Osteocyte (in vitro differentiated cells): ENCODE data around the gene PRODH2. TPM values are rescaled to one million over a fixed set of nuclear protein-coding genes. Genes with fewer than 3 reads are reported as not detected.

Experiments used
- DNase-seq: peaks from one replicate; pipeline ENCODE4 v3.0.0; 2021; ENCODE audit warnings: mixed read lengths; ENCODE audit not compliant: unreplicated experiment; ENCODE audit errors: extremely low spot score
- H3K27ac Mint-ChIP-seq: one replicate; pipeline ENCODE4 v1.8.0; 2021; ENCODE audit warnings: mild to moderate bottlenecking, mixed read lengths; ENCODE audit not compliant: unreplicated experiment
- H3K27me3 Mint-ChIP-seq: one replicate; pipeline ENCODE4 v1.8.0; 2021; ENCODE audit warnings: mixed read lengths; ENCODE audit not compliant: unreplicated experiment
- H3K36me3 Mint-ChIP-seq: one replicate; pipeline ENCODE4 v1.8.0; 2021; ENCODE audit warnings: mixed read lengths; ENCODE audit not compliant: unreplicated experiment
- H3K4me1 Mint-ChIP-seq: one replicate; pipeline ENCODE4 v1.8.0; 2021; ENCODE audit warnings: mixed read lengths; ENCODE audit not compliant: unreplicated experiment
- H3K4me3 Mint-ChIP-seq: one replicate; pipeline ENCODE4 v1.8.0; 2021; ENCODE audit warnings: mild to moderate bottlenecking, moderate library complexity, mixed read lengths; ENCODE audit not compliant: unreplicated experiment
- H3K9me3 Mint-ChIP-seq: one replicate; pipeline ENCODE4 v1.8.0; 2021; ENCODE audit warnings: mixed read lengths; ENCODE audit not compliant: unreplicated experiment
- total RNA-seq: library from RNA; stranded (reverse); gene quantifications from 2 replicates; pipeline ENCODE4 v1.2.1, GENCODE V29; 2021
- TF ChIP-seq, protein P1 (sequence below): fragments of 200-600 bp; sonication (generic); IDR thresholded peaks from 2 replicates; pipeline ENCODE4 v1.5.0; 2021; ENCODE audit warnings: antibody characterized with exemption, mild to moderate bottlenecking, moderate library complexity

Gene PRODH2
- total RNA-seq, 1 donor from 2014 or later = not detected

DNA sequence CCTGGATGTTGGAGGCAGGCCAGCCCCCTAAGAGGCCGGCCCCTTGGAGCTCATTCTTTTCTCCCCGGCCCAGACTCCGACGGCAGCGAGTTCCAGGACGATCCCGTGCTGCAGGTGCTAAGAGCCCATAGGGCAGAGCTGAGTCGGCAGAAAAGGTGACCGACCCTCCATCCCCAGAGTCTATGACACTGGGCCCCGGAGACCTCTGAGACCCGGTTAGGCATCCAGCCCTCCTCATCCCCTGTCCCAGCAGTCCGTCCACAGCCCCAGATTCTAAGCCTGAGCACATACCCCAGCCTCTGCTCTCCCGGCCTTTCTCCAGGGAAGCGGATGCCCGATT is 44.6 kb downstream of the PRODH2 start:
- Mint-ChIP-seq H3K4me1 (no peaks in the 10 kb centered on the region), H3K36me3 (peaks cover 2% of the 10 kb centered on the region), H3K27ac (no peak overlapping the region), H3K4me3 (no peak overlapping the region), H3K9me3 (no peaks in the 10 kb centered on the region), H3K27me3 (no peaks in the 10 kb centered on the region)
- no peak for DNase-seq
- TF ChIP-seq, protein P1, sequence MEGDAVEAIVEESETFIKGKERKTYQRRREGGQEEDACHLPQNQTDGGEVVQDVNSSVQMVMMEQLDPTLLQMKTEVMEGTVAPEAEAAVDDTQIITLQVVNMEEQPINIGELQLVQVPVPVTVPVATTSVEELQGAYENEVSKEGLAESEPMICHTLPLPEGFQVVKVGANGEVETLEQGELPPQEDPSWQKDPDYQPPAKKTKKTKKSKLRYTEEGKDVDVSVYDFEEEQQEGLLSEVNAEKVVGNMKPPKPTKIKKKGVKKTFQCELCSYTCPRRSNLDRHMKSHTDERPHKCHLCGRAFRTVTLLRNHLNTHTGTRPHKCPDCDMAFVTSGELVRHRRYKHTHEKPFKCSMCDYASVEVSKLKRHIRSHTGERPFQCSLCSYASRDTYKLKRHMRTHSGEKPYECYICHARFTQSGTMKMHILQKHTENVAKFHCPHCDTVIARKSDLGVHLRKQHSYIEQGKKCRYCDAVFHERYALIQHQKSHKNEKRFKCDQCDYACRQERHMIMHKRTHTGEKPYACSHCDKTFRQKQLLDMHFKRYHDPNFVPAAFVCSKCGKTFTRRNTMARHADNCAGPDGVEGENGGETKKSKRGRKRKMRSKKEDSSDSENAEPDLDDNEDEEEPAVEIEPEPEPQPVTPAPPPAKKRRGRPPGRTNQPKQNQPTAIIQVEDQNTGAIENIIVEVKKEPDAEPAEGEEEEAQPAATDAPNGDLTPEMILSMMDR = no peak

DNA sequence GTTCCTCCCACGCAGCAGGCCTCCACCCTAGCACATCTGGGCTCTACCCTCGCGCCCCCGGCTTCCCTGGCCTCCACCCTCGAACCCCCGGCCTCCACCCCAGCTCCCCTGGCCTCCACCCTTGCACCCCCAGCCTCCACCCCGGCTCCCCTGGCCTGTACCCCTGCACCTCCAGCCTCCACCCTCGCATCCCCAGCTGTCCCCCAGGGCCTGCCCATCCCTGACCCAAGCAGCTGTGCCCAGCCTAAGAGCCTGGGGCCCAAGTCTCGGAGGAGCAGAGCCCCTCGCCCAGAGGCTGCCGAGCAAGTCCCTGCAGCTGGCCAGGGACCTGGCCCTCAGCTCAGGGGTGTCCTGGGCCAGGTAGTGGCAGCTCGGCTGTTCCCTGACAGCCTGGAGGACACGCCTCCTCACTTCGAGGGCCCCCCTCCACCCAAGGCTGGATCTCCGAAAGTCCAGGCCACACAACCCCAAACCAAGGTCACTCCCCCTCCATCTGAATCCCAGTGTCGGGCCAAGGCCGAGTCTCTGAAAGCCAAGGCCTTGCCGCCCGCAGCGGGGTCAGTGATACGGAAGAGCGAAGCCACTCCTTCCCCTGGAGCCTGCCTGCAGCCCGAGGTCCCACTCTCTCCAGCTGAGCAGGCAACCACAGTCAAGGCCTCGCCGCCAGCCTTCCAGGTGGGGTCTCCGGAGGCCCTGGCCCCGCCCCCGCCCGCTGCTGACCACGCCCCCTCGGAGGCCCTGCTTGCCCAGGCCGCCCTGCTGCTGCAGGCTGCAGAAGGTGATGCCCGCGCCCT is 45.2 kb downstream of the PRODH2 start:
- Mint-ChIP-seq H3K27me3 (no peaks in the 10 kb centered on the region), H3K4me3 (no peak overlapping the region), H3K27ac (no peak overlapping the region), H3K36me3 (peaks cover 2% of the 10 kb centered on the region), H3K9me3 (no peaks in the 10 kb centered on the region), H3K4me1 (no peaks in the 10 kb centered on the region)
- DNase-seq = no peak
- TF ChIP-seq, protein P1 = no peak

DNA sequence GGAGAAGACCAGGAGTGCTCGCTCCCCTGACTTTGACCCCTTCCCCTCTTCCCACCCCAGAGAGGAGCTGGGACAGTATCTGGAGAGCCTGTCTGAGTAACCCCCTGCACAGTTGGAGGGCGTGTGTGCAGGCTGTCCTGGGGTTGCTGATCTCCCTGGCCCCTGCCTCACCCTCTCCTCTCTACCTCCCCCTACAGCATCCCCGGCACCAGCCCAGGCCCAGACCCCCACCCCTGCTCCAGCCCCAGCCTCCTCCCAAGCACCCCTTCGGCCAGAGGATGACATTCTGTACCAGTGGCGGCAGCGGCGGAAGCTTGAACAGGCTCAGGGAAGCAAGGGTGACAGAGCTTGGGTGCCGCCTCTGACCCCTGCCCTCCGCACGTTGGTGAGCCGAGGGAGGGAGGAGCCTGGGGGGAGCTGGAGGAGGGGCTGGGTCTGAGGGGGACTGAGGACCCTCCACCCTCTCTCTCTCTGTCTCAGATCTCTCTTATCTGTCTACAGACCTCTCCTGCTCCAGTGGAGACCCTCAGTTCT is 46.0 kb downstream of the PRODH2 start:
- no peak overlapping the region for H3K4me3 Mint-ChIP-seq
- no peaks in the 10 kb centered on the region for H3K9me3 Mint-ChIP-seq
- H3K36me3 Mint-ChIP-seq = peaks cover 7% of the 10 kb centered on the region
- no peak for DNase-seq
- no peak overlapping the region for H3K27ac Mint-ChIP-seq
- no peaks in the 10 kb centered on the region for H3K4me1 Mint-ChIP-seq
- TF ChIP-seq, protein P1 = no peak
- no peaks in the 10 kb centered on the region for H3K27me3 Mint-ChIP-seq

- H3K36me3 Mint-ChIP-seq = peaks cover 7% of the 10 kb centered on the region
- TF ChIP-seq, protein P1 = no peak
- no peaks in the 10 kb centered on the region for H3K27me3 Mint-ChIP-seq
- no peak overlapping the region for H3K4me3 Mint-ChIP-seq
- no peaks in the 10 kb centered on the region for H3K9me3 Mint-ChIP-seq
- no peak for DNase-seq
- no peak overlapping the region for H3K27ac Mint-ChIP-seq
- H3K4me1 Mint-ChIP-seq = no peaks in the 10 kb centered on the region
Measured at GRCh38 chr19:35764432-35765315, 48.0 kb downstream of the PRODH2 start.
